A673 (cell line): ENCODE data around the gene TRIM65. TPM values are rescaled to one million over a fixed set of nuclear protein-coding genes. Genes with fewer than 3 reads are reported as not detected.

Experiments
- BruUV-seq: library from RNA; stranded (reverse); fragments of 400-500 nt; replicated peaks from 2 replicates; lab custom pipeline; 2021; lab: Mats Ljungman, UMichigan
- CTCF ChIA-PET: fragments of 300-600 bp; sonication (Branson Sonifier 250); formaldehyde crosslinking; loops from one replicate; lab custom pipeline; 2022; ENCODE audit warnings: antibody characterized with exemption; lab: Charles Lee
- POLR2A ChIA-PET: fragments of 300-600 bp; sonication (Branson Sonifier 250); formaldehyde crosslinking; loops from one replicate; lab custom pipeline; 2022; ENCODE audit warnings: antibody characterized with exemption; ENCODE audit not compliant: low non-redundant PET; lab: Charles Lee
- DNase-seq: peaks from one replicate; pipeline ENCODE4 v3.0.0-alpha.2; 2015; ENCODE audit warnings: low spot score
- H3K27ac ChIP-seq: fragments of 200-600 bp; sonication (generic); 2 replicates; pipeline ENCODE4 v1.5.1; 2016; ENCODE audit warnings: mixed run types, low read depth, mild to moderate bottlenecking, mixed read lengths, antibody characterized with exemption, low read length; ENCODE audit not compliant: poor library complexity, severe bottlenecking
- H3K27me3 ChIP-seq: fragments of 200-600 bp; sonication (generic); replicated peaks from 2 replicates; pipeline ENCODE4 v1.6.1; 2017; ENCODE audit warnings: mixed run types, low read depth, mild to moderate bottlenecking, mixed read lengths, antibody characterized with exemption, low read length; ENCODE audit not compliant: insufficient read depth, poor library complexity
- H3K36me3 ChIP-seq: fragments of 200-600 bp; sonication (generic); 2 replicates; pipeline ENCODE4 v1.6.1; 2016; ENCODE audit warnings: mixed run types, mild to moderate bottlenecking, mixed read lengths, antibody characterized with exemption, low read length; ENCODE audit not compliant: insufficient read depth, poor library complexity, severe bottlenecking
- H3K4me1 ChIP-seq: fragments of 200-600 bp; sonication (generic); 2 replicates; pipeline ENCODE4 v1.6.1; 2017; ENCODE audit warnings: mixed run types, mild to moderate bottlenecking, mixed read lengths, antibody characterized with exemption, low read length; ENCODE audit not compliant: insufficient read depth, poor library complexity, severe bottlenecking
- H3K4me3 ChIP-seq: fragments of 200-600 bp; sonication (generic); 2 replicates; pipeline ENCODE4 v1.5.1; 2016; ENCODE audit warnings: low read depth, mixed run types, mild to moderate bottlenecking, mixed read lengths, low read length; ENCODE audit not compliant: poor library complexity, severe bottlenecking
- H3K9me3 ChIP-seq: fragments of 200-600 bp; sonication (generic); 2 replicates; pipeline ENCODE4 v1.6.1; 2016; ENCODE audit warnings: mixed run types, low read depth, mild to moderate bottlenecking, mixed read lengths, antibody characterized with exemption, low read length; ENCODE audit not compliant: poor library complexity, severe bottlenecking
- CTCF ChIP-seq: fragments of 300-800, 200-600 bp; sonication (generic); conservative IDR thresholded peaks from 2 replicates; pipeline ENCODE4 v1.5.1; 2017; ENCODE audit warnings: low read depth, mild to moderate bottlenecking, antibody characterized with exemption, low read length, moderate library complexity, mixed read lengths
- EZH2 ChIP-seq: fragments of 200-600 bp; sonication (generic); IDR thresholded peaks from 2 replicates; pipeline ENCODE4 v1.6.1; 2017; ENCODE audit warnings: borderline replicate concordance, low read depth, mild to moderate bottlenecking, mixed read lengths, antibody characterized with exemption, low read length; ENCODE audit not compliant: poor library complexity, severe bottlenecking
- intact Hi-C: fragments of 100-400 bp; cut with micrococcal nuclease; formaldehyde crosslinking; loops from one replicate; pipeline ENCODE4 v1.10.0; 2022; ENCODE audit not compliant: unreplicated experiment
- total RNA-seq: library from RNA; stranded (reverse); gene quantifications from 2 replicates; pipeline ENCODE4 v1.2.3, GENCODE V29; 2021

TRIM65 gene
- total RNA-seq, 1 experiment from 2014 or later: 47.9 TPM

- H3K27me3 ChIP-seq: no peaks in the 10 kb centered on the region
- intact Hi-C loops: no loop called here
- H3K4me1 ChIP-seq: no peaks in the 10 kb centered on the region
- TF ChIP-seq EZH2: no peak
- H3K36me3 ChIP-seq: peaks cover 28% of the 10 kb centered on the region
- BruUV-seq: no TSS peak
- CTCF ChIA-PET: no interaction called here
- H3K9me3 ChIP-seq: no peaks in the 10 kb centered on the region
- no peak overlapping the region for H3K4me3 ChIP-seq
- no peak overlapping the region for H3K27ac ChIP-seq
- POLR2A ChIA-PET: no interaction called here
- no peak for DNase-seq
Measured at GRCh38 chr17:75844530-75845057, 52.2 kb downstream of the TRIM65 start.

GRCh38 chr17:75843577-75844529 lies 52.9 kb downstream of the TRIM65 start, which contains the start of gene UNC13D:
UNC13D (minus strand) TSS chr17:75844404; CDS start chr17:75844337, 67 bp downstream.
- no peaks in the 10 kb centered on the region for H3K27me3 ChIP-seq
- H3K4me1 ChIP-seq: no peaks in the 10 kb centered on the region
- no peaks in the 10 kb centered on the region for H3K9me3 ChIP-seq
- ChIA-PET POLR2A (no interaction called here), CTCF (interaction anchor here (0.6 kb wide), 1 partner anchor 97 kb away, joined by 3 read pairs; no protein-coding TSS in a partner anchor)
- no peak within 1 kb of the TSS for H3K4me3 ChIP-seq
- no TSS peak for BruUV-seq
- H3K36me3 ChIP-seq: peaks cover 21% of the 10 kb centered on the region
- DNase-seq: no peak
- intact Hi-C loops: no loop called here
- no peak for TF ChIP-seq CTCF
- no peak within 1 kb of the TSS for H3K27ac ChIP-seq

GRCh38 chr17:75842963-75843576 lies 53.7 kb downstream of the TRIM65 start:
- CTCF ChIA-PET: interaction anchor here (0.6 kb wide), 1 partner anchor 98 kb away, joined by 3 read pairs; no protein-coding TSS in a partner anchor
- H3K4me3 ChIP-seq: no peak overlapping the region
- POLR2A ChIA-PET: no interaction called here
- H3K27ac ChIP-seq: no peak overlapping the region
- intact Hi-C loops: no loop called here
- no peaks in the 10 kb centered on the region for H3K9me3 ChIP-seq
- TF ChIP-seq CTCF (no peak), EZH2 (no peak)
- H3K36me3 ChIP-seq: peaks cover 14% of the 10 kb centered on the region
- H3K27me3 ChIP-seq: no peaks in the 10 kb centered on the region
- BruUV-seq: no TSS peak
- DNase-seq: no peak
- H3K4me1 ChIP-seq: no peaks in the 10 kb centered on the region
